Activated T-cell treated with anti-CD3 and anti-CD28 coated beads for 4 hours (primary cell): ENCODE results near the gene MIR17HG.

Experiments
- DNase-seq: peaks from one replicate; pipeline ENCODE4 v3.0.0-alpha.2; 2020

Gene MIR17HG

GRCh38 chr13:91369441-91369831 lies 21.9 kb downstream of the MIR17HG start:
- no peak for DNase-seq

GRCh38 chr13:91370501-91370900 lies 23.0 kb downstream of the MIR17HG start:
- no peak for DNase-seq

- DNase-seq = no peak
Measured at GRCh38 chr13:91372911-91373310, 25.4 kb downstream of the MIR17HG start.

DNA sequence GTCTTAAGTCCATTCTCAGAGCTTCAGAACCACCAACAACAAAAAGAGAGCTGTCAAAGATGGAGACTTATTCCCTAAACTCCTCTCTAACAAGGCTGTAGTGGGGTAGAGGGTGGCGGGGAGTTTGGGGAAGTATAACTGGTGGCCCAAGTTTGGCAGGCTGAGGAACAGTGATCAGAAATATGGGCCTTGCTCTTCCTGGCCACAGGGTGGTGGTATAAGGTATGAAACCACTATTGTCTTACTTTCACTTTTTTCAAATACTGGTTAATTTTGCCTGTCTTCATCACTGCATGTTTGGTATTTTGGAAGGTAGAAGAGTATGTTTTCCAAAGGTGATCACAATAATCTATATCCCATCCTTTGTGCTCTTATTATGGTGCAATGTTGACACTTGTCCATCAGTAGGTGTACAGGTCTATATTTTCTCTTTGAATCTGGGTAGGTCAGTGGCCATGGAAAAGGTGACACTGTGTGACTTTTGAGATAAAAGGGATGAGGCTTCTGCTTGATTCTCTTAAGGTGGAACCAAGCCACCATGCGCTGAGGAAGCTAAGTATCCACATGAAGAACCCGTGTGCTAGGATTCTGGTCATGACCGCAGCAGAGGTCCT lies 27.7 kb downstream of the MIR17HG start:
- no peak for DNase-seq

GRCh38 chr13:91381371-91381770 lies 33.9 kb downstream of the MIR17HG start:
- DNase-seq = no peak

- no peak for DNase-seq
Measured at GRCh38 chr13:91383836-91384235, 36.3 kb downstream of the MIR17HG start.

GRCh38 chr13:91384896-91385295 lies 37.4 kb downstream of the MIR17HG start:
- no peak for DNase-seq

GRCh38 chr13:91389186-91389585 lies 41.7 kb downstream of the MIR17HG start:
- no peak for DNase-seq

DNA sequence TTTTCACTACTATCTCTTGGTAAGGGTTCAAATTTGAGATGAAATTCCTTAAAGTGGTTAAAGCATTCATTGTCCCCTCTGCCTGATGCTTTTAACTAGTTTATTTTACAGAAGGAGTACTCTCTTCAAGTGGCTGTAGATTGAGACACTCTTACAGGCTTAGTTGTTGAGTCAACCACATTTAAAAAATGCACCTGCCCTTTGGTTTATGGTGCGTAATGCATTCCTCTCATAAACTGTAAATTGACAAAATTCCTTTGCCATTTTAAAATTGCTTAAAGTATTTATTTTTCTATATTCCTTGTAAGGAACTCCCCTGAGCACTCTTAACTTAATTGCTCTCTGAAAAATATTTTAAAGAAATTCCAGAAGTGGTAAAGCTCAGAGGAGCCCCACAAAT lies 50.1 kb downstream of the MIR17HG start:
- DNase-seq = no peak

- peak; percentile 74 for DNase-seq
Measured at GRCh38 chr13:91398413-91399188, 51.1 kb downstream of the MIR17HG start, which contains the start of gene GPC5. GPC5 (plus strand) TSS chr13:91398621.

- DNase-seq = no peak
Measured at GRCh38 chr13:91399189-91400062, 51.9 kb downstream of the MIR17HG start.

DNA sequence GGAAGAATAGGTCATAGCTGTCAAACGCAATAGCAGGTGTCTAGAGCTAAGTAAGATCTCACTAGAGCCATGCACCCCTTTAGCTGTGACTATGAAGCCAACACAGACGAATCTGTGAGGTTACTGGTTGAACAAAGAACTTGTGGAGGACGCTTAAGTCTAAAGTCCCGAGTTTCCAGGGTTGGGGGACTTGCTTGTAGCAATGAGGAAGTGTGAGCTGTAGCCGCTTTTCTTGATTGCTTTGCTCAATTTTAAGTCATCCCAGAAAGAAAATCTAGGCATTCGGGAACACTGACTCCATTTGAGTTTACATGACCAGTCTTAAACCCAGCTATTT lies 52.5 kb downstream of the MIR17HG start:
- DNase-seq = no peak

- DNase-seq = no peak
Measured at GRCh38 chr13:91400671-91401070, 53.2 kb downstream of the MIR17HG start.

DNA sequence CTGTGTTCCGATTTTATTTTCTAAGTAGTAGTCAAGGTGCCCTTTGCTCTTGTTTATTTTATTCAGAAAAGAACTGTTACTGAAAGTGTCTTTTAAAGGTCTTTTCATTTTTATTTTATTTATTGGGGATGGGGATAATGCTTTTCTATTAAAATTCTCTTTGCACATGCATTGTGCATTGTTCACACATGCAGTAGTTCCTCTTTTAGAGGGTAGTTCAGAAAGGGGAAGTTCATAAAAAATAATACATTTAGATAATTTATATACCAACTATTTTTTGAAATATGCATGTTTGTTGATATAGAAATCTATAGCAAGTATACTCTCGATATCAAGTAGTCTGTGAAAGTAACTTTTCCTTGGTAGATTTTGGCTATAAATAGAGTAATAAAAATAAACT lies 54.4 kb downstream of the MIR17HG start:
- DNase-seq = no peak
